ENCODE measurements around the gene CDK15. TPM values are rescaled to one million over a fixed set of nuclear protein-coding genes. Genes with fewer than 3 reads are reported as not detected.
A peak's percentile ranks its signal among the peaks of the same experiment; 100 is the strongest.
"Not testable (repeated sequence)": the region's sequence is repeated elsewhere in the genome, so short reads cannot be mapped to it uniquely, and the experiment has no call there.

The CDK15 gene
- 0.47 and 0.70 TPM in 2 replicates for total RNA-seq
- long read RNA-seq, partial matches to known transcripts, result 0 of 6 reads
- long read RNA-seq, other reads (novel, unspliced or antisense), result 5 of 6 reads

DNA sequence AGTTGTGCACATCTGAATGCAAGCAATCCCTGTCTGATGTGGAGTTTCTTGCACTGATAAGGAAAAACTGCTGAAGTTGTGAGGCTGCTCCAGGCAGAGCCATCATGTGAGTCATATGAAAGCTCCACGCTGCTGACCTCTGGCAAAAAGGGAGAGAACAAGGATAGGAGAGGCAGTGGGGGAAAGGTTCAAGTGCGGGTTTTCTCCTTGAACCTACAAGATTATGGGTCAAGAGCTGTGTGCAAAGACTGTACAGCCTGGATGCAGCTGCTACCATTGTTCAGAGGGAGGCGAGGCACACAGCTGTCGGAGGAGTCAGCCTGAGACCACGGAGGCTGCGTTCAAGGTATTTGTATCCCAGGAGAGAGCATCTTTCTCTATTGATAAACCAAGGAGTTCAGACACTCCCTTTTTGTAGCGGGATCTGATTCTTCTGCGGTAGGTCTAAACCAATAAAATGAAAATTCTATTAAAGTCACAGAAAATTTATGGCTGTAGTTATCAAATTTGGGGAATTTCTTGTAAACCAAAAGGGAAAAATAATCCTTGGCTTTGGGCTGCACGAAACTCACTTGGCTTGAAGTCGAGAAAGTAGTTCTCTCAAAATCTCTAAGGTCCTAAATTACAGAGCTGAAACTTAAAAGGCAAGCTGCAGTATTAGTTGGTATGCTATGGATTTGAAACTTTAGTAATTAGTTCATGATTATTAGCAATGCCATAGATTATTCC, at the start of gene CDK15:
TSS of gene CDK15 (plus strand) at position 96 of the 729 bp plus-strand sequence. CDS start at position 224, 128 bp downstream.
- H3K36me3 Mint-ChIP-seq (ENCODE audit: unreplicated experiment), result no peaks in the 10 kb centered on the region
- peaks cover 26% of the 10 kb centered on the region for H3K4me1 Mint-ChIP-seq (ENCODE audit: unreplicated experiment)
- TF ChIP-seq, protein P1, sequence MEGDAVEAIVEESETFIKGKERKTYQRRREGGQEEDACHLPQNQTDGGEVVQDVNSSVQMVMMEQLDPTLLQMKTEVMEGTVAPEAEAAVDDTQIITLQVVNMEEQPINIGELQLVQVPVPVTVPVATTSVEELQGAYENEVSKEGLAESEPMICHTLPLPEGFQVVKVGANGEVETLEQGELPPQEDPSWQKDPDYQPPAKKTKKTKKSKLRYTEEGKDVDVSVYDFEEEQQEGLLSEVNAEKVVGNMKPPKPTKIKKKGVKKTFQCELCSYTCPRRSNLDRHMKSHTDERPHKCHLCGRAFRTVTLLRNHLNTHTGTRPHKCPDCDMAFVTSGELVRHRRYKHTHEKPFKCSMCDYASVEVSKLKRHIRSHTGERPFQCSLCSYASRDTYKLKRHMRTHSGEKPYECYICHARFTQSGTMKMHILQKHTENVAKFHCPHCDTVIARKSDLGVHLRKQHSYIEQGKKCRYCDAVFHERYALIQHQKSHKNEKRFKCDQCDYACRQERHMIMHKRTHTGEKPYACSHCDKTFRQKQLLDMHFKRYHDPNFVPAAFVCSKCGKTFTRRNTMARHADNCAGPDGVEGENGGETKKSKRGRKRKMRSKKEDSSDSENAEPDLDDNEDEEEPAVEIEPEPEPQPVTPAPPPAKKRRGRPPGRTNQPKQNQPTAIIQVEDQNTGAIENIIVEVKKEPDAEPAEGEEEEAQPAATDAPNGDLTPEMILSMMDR (IDR thresholded peaks at IDR 0.05), result no peak
- no peaks in the 10 kb centered on the region for H3K27me3 Mint-ChIP-seq (ENCODE audit: unreplicated experiment)
- peak within 1 kb of the TSS; percentile 90 for H3K27ac Mint-ChIP-seq (ENCODE audit: unreplicated experiment)
- H3K9me3 Mint-ChIP-seq (ENCODE audit: unreplicated experiment), result peaks cover 6% of the 10 kb centered on the region
- H3K4me3 Mint-ChIP-seq (ENCODE audit: unreplicated experiment), result peak within 1 kb of the TSS; percentile 51
- no peak for DNase-seq (ENCODE audit: extremely low spot score, unreplicated experiment)

DNA sequence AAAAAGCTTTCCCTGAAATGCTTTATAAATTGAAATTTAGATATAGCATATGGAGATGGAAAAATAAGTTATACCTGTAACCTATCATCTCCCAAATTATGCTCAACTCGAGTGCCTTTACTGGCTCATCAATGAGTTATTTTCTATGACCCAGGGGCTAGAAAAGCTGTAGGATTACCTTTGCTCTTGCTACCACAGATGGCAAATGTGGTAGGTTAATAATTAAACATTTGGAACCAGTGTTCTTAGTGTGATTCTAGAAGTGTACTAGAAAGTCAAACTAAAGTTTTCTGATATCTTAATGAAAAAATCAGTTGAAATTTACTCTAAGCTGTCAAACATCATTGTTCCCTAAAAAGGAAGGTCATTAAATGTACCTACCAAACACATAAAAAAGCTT, 48.1 kb upstream of the CDK15 start:
- peaks cover 37% of the 10 kb centered on the region for H3K36me3 Mint-ChIP-seq (ENCODE audit: unreplicated experiment)
- no peak overlapping the region for H3K4me3 Mint-ChIP-seq (ENCODE audit: unreplicated experiment)
- H3K4me1 Mint-ChIP-seq (ENCODE audit: unreplicated experiment), result no peaks in the 10 kb centered on the region
- no peaks in the 10 kb centered on the region for H3K9me3 Mint-ChIP-seq (ENCODE audit: unreplicated experiment)
- TF ChIP-seq, protein P1 (IDR thresholded peaks at IDR 0.05), result no peak
- H3K27ac Mint-ChIP-seq (ENCODE audit: unreplicated experiment), result no peak overlapping the region
- no peak for DNase-seq (ENCODE audit: extremely low spot score, unreplicated experiment)
- no peaks in the 10 kb centered on the region for H3K27me3 Mint-ChIP-seq (ENCODE audit: unreplicated experiment)

GRCh38 chr2:201758873-201759272, 47.5 kb upstream of the CDK15 start:
- H3K36me3 Mint-ChIP-seq (ENCODE audit: unreplicated experiment), result peaks cover 37% of the 10 kb centered on the region
- H3K27me3 Mint-ChIP-seq (ENCODE audit: unreplicated experiment), result no peaks in the 10 kb centered on the region
- H3K4me3 Mint-ChIP-seq (ENCODE audit: unreplicated experiment), result no peak overlapping the region
- TF ChIP-seq, protein P1 (IDR thresholded peaks at IDR 0.05), result no peak
- no peak for DNase-seq (ENCODE audit: extremely low spot score, unreplicated experiment)
- no peak overlapping the region for H3K27ac Mint-ChIP-seq (ENCODE audit: unreplicated experiment)
- no peaks in the 10 kb centered on the region for H3K9me3 Mint-ChIP-seq (ENCODE audit: unreplicated experiment)
- H3K4me1 Mint-ChIP-seq (ENCODE audit: unreplicated experiment), result no peaks in the 10 kb centered on the region

DNA sequence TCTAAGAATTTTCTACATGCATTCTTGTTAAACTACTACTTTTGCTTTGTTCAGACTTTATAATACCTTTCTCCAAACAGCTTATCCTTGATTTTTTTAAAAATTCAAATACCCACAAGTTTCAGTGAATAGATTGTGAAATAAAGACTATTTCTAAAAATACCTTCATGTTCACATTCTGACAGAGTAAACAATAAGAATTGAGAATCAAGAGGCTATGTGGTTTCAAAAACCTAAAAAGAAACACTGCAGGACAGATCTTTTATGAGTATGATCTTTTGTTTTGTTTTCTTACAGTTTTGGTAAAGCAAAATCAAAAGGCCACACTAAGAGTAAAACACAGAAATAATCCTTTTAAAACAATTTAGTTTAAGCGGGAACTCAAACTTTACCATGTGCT, 46.8 kb upstream of the CDK15 start:
- TF ChIP-seq, protein P1 (IDR thresholded peaks at IDR 0.05), result no peak

DNA sequence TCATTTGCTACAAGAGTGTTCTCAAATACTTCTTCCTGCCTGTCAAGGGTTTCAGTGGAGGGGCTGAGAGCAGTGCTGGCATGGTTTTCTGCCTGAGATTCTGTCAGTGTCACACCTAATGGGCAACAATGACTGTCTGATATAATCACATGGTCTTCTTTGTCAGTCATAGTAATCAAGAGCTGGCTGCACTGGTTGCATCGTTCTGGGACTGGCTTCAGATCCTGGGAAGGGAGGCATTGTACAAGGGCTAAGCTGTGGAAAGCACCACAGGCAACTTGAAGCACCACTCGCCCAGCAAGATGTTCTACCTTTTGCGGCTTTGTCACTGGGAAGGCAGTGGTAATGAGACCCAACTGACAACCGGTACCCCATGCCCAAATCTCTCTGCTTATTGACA, 45.2 kb upstream of the CDK15 start:
- peaks cover 34% of the 10 kb centered on the region for H3K36me3 Mint-ChIP-seq (ENCODE audit: unreplicated experiment)
- H3K27me3 Mint-ChIP-seq (ENCODE audit: unreplicated experiment), result no peaks in the 10 kb centered on the region
- no peak overlapping the region for H3K4me3 Mint-ChIP-seq (ENCODE audit: unreplicated experiment)
- H3K4me1 Mint-ChIP-seq (ENCODE audit: unreplicated experiment), result no peaks in the 10 kb centered on the region
- TF ChIP-seq, protein P1 (IDR thresholded peaks at IDR 0.05), result no peak
- no peaks in the 10 kb centered on the region for H3K9me3 Mint-ChIP-seq (ENCODE audit: unreplicated experiment)
- no peak overlapping the region for H3K27ac Mint-ChIP-seq (ENCODE audit: unreplicated experiment)
- DNase-seq (ENCODE audit: extremely low spot score, unreplicated experiment), result no peak

More for the DNA sequence above, 46.8 kb upstream of the CDK15 start:
- Mint-ChIP-seq H3K27ac (ENCODE audit: unreplicated experiment) (peak overlapping the region; percentile 25), H3K9me3 (ENCODE audit: unreplicated experiment) (no peaks in the 10 kb centered on the region), H3K36me3 (ENCODE audit: unreplicated experiment) (peaks cover 34% of the 10 kb centered on the region), H3K4me3 (ENCODE audit: unreplicated experiment) (no peak overlapping the region), H3K27me3 (ENCODE audit: unreplicated experiment) (no peaks in the 10 kb centered on the region), H3K4me1 (ENCODE audit: unreplicated experiment) (no peaks in the 10 kb centered on the region)
- DNase-seq (ENCODE audit: extremely low spot score, unreplicated experiment), result no peak

DNA sequence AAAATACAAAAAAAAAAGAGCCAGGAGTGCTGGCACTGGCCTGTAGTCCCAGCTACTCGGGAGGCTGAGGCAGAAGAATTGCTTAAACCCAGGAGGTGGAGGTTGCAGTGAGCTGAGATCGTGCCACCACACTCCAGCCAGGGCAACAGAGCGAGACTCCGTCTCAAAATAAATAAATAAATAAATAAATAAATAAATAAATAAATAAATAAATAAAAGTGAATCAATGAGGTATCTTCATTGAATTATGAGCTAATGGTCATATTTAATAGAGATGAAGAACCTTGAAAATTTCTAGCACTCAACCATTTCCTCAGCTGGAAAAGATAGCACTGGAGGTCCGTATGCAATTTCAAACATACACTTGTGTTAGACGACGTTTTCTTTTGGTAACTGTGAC, 41.9 kb upstream of the CDK15 start:
- Mint-ChIP-seq H3K4me1 (ENCODE audit: unreplicated experiment) (peaks cover 10% of the 10 kb centered on the region), H3K36me3 (ENCODE audit: unreplicated experiment) (peaks cover 30% of the 10 kb centered on the region)
- DNase-seq (ENCODE audit: extremely low spot score, unreplicated experiment); H3K9me3 Mint-ChIP-seq (ENCODE audit: unreplicated experiment); H3K27me3 Mint-ChIP-seq (ENCODE audit: unreplicated experiment); H3K27ac Mint-ChIP-seq (ENCODE audit: unreplicated experiment); H3K4me3 Mint-ChIP-seq (ENCODE audit: unreplicated experiment): not testable (repeated sequence)
